Stomach (tissue), 4 donors: ENCODE measurements around the gene PRPF19.

Source experiments
- CTCF ChIP-seq, 7 experiments: fragments of 450-650 bp in 4 of 7; fragments of 200-600 bp in 3 of 7; sonication (generic) in 3 of 7; IDR thresholded peaks; one replicate each; pipeline ENCODE4 v1.5.1; 2016 to 2019; ENCODE audit warnings: antibody characterized with exemption in 7 of 7, control low read depth in 2 of 7, mild to moderate bottlenecking in 1 of 7
- EP300 ChIP-seq: sonication (generic); formaldehyde crosslinking; IDR thresholded peaks from one replicate; pipeline ENCODE4 v1.6.1; 2017; ENCODE audit warnings: antibody characterized with exemption
- POLR2A ChIP-seq, 4 donors: fragments of 450-650 bp; IDR thresholded peaks; one replicate each; pipeline ENCODE4 v1.6.1; 2016; ENCODE audit warnings: antibody characterized with exemption in 4 of 4, control low read depth in 2 of 4, mild to moderate bottlenecking in 1 of 4, moderate library complexity in 1 of 4
- POLR2AphosphoS5 ChIP-seq, 3 donors: sonication (generic); formaldehyde crosslinking; IDR thresholded peaks; one replicate each; pipeline ENCODE4 v1.6.1; 2016; ENCODE audit warnings: antibody characterized with exemption in 3 of 3

- TF ChIP-seq CTCF (IDR thresholded peaks at IDR 0.05): no peak
- TF ChIP-seq POLR2A (IDR thresholded peaks at IDR 0.05): no peak
- TF ChIP-seq EP300: no peak
- TF ChIP-seq POLR2AphosphoS5 (IDR thresholded peaks at IDR 0.05): no peak
Observed at GRCh38 chr11:60919956-60920355, 13.6 kb upstream of the PRPF19 start.
